Pancreas (tissue), 10 donors: Measurements from ENCODE around the gene PLEKHB1. TPM values are rescaled to one million over a fixed set of nuclear protein-coding genes. Genes with fewer than 3 reads are reported as not detected.
A peak's percentile ranks its signal among the peaks of the same experiment; 100 is the strongest.

Experiments
- ATAC-seq, 4 donors: fragments of 200-7000 bp; cut with Tn5 transposase; one replicate each; pipeline versions ENCODE4 v1.8.0 to v1.9.1; 2020; ENCODE audit warnings: mild to moderate bottlenecking in 4 of 4, moderate library complexity in 4 of 4
- DNase-seq, 6 donors: peaks; one replicate each; pipeline ENCODE4 v3.0.0-alpha.2; 2020
- FAIRE-seq: peaks from 2 replicates; lab custom pipeline; 2012; peaks lifted over from hg19 to GRCh38; lab: Jason Lieb, UNC
- H3K27ac ChIP-seq, 4 donors: fragments of 200-600 bp; sonication (generic); 1 replicate in 3 of 4; 2 replicates in 1 of 4; pipeline versions ENCODE4 v1.5.0 to v1.8.0; 2020
- H3K27me3 ChIP-seq, 4 donors: fragments of 200-600 bp; one replicate each; pipeline ENCODE4 v1.8.0; 2021
- H3K36me3 ChIP-seq, 3 donors: fragments of 200-600 bp; sonication (generic) in 1 of 3; one replicate each; pipeline versions ENCODE4 v1.5.0 to v1.8.0; 2020 to 2021
- H3K4me1 ChIP-seq, 3 donors: fragments of 200-600 bp; one replicate each; pipeline ENCODE4 v1.8.0; 2021
- H3K4me3 ChIP-seq, 4 donors: fragments of 200-600 bp; sonication (generic) in 2 of 4; one replicate each; pipeline versions ENCODE4 v1.5.0 to v1.8.0; 2020 to 2021
- H3K9me3 ChIP-seq, 4 donors: fragments of 200-600 bp; one replicate each; pipeline ENCODE4 v1.8.0; 2021
- CTCF ChIP-seq, 4 donors: fragments of 200-600 bp; sonication (generic) in 3 of 4; IDR thresholded peaks; one replicate each; pipeline versions ENCODE4 v1.5.0 to v1.8.0; 2021; ENCODE audit warnings: antibody characterized with exemption in 4 of 4
- WGBS, 2 donors: extraction: QIAGEN DNeasy Blood & Tissue Kit; methylation state at CpG; one replicate each; pipeline ENCODE4 v1.1.7; 2013; 5-methylcytosine and 5-hydroxymethylcytosine counted together
- intact Hi-C, 3 donors: fragments of 100-400 bp; cut with DNase I; formaldehyde crosslinking; loops; one replicate each; pipeline versions ENCODE4 v1.11.1 to v1.14.2; 2022
- polyA plus RNA-seq, 2 donors: library from polyadenylated mRNA; stranded (reverse); fragments of 200-250 nt; gene quantifications; one replicate each; pipeline ENCODE4 v1.2.3, GENCODE V29; 2013
- total RNA-seq, 6 donors: library from RNA; stranded (reverse); fragmentation: NEBNext Ultra II Directional in 4 of 6; extraction: Animal tissue kit (Norgen Biotek cat#: 25700) in 4 of 6; gene quantifications; one replicate each; pipeline versions ENCODE4 v1.2.1 to v1.2.4, GENCODE V29; 2021 to 2023
- donor health status: healthy with polysubstance abuse.
- donor health status: DM: no; HTN: no; CAD: no; lungs with moderate emphysema.
- donor health status: DM: no; HTN: no; CAD: no.
- donor health status: control.
- donor health status: control.
- donor health status: Bipolar disorder and iron deficiency.
- donor health status: DM: yes; HTN: yes; CAD: no.
- donor health status: DM: no; HTN: no; CAD: no.
- donor health status: DM: no; HTN: no; CAD: no.
- donor health status: DM: yes; HTN: yes; CAD: no.

The PLEKHB1 gene
- total and polyA plus RNA-seq, 8 donors, result 11.8 to 26.7 (median 17.0) TPM

- TF ChIP-seq CTCF (IDR thresholded peaks at IDR 0.05), result no peak
- peak; percentile 99 to 100 (median 99) for ATAC-seq
- Histone ChIP-seq H3K27me3 (no peaks in the 10 kb centered on the region), H3K4me1 (no peaks in the 10 kb centered on the region), H3K4me3 (peak overlapping the region in 2 of 4 donors; percentile 41 to 46), H3K36me3 (no peaks in the 10 kb centered on the region), H3K9me3 (no peaks in the 10 kb centered on the region), H3K27ac (peak overlapping the region in 3 of 4 donors; percentile 24 to 33 (median 26))
- intact Hi-C loops, result no loop called here
- FAIRE-seq, result no peak
- 4 to 5% methylated on average over 21 to 23 of the region's 23 CpGs for WGBS, 2 donors
- peak; percentile 91 to 97 (median 94) for DNase-seq
These were observed 1.2 kb downstream of the PLEKHB1 start for GRCh38 chr11:73647459-73648100.

- Histone ChIP-seq H3K27me3 (no peaks in the 10 kb centered on the region), H3K4me3 (peak overlapping the region in 2 of 4 donors; percentile 41 to 46), H3K9me3 (no peaks in the 10 kb centered on the region), H3K36me3 (no peaks in the 10 kb centered on the region), H3K4me1 (no peaks in the 10 kb centered on the region), H3K27ac (no peak overlapping the region)
- DNase-seq (no peak), ATAC-seq (no peak), FAIRE-seq (no peak)
- 86 to 90% methylated on average over 9 of the region's 9 CpGs for WGBS, 2 donors
- intact Hi-C loops, result no loop called here
- TF ChIP-seq CTCF (IDR thresholded peaks at IDR 0.05), result no peak
These were observed 1.7 kb downstream of the PLEKHB1 start for GRCh38 chr11:73648121-73648520.

DNA sequence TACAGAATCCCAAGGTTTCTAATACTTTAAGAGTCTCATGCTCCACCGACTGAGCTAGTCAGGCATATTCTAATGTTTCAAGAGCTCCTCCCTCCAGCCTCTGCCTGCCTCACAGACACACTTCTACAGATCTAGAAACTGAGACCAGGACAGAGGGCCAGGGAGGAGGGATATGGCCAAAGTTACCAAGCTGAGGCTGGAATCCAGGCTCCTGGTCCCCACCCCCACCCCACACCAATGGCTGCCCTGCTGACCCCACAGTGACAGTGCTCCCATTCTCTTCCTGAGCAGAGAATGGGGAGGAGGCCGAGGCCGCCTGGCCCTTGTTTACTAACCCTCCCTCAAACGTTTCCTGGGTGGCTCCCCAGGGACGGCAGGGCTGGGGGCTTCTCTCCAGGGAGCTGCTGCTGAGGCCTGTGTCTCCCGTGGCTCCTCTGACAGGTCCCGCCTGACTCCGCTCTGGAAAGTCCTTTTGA is 2.2 kb downstream of the PLEKHB1 start:
- H3K9me3 ChIP-seq, result no peaks in the 10 kb centered on the region
- H3K27me3 ChIP-seq, result no peaks in the 10 kb centered on the region
- H3K36me3 ChIP-seq, result no peaks in the 10 kb centered on the region
- no peak for TF ChIP-seq CTCF (IDR thresholded peaks at IDR 0.05)
- no peak overlapping the region for H3K27ac ChIP-seq
- no peak overlapping the region for H3K4me3 ChIP-seq
- no peaks in the 10 kb centered on the region for H3K4me1 ChIP-seq
- 71 to 74% methylated on average over 8 of the region's 8 CpGs for WGBS, 2 donors
- ATAC-seq (no peak), FAIRE-seq (no peak), DNase-seq (peak in 1 of 6 donors; percentile 47)
- intact Hi-C loops, result no loop called here

- DNase-seq (no peak), ATAC-seq (no peak), FAIRE-seq (no peak)
- 71 to 79% methylated on average over 9 of the region's 9 CpGs for WGBS, 2 donors
- Histone ChIP-seq H3K4me1 (no peaks in the 10 kb centered on the region), H3K9me3 (no peaks in the 10 kb centered on the region), H3K4me3 (no peak overlapping the region), H3K27me3 (no peaks in the 10 kb centered on the region), H3K36me3 (no peaks in the 10 kb centered on the region), H3K27ac (no peak overlapping the region)
- intact Hi-C loops, result no loop called here
- no peak for TF ChIP-seq CTCF (IDR thresholded peaks at IDR 0.05)
These were observed 2.8 kb downstream of the PLEKHB1 start for GRCh38 chr11:73649206-73649605.

GRCh38 chr11:73650400-73650799 is 4.0 kb downstream of the PLEKHB1 start:
- intact Hi-C loops, result loop anchor here in 1 of 3 donors (10.0 kb wide), 1 partner anchor 256 kb away; no protein-coding TSS in a partner anchor

More at GRCh38 chr11:73650400-73650799, 4.0 kb downstream of the PLEKHB1 start:
- no peaks in the 10 kb centered on the region for H3K27me3 ChIP-seq
- H3K9me3 ChIP-seq, result no peaks in the 10 kb centered on the region
- H3K27ac ChIP-seq, result no peak overlapping the region
- no peaks in the 10 kb centered on the region for H3K36me3 ChIP-seq
- ATAC-seq, result no peak
- WGBS, 2 donors, result 92 to 93% methylated on average over 14 of the region's 14 CpGs
- no peak for DNase-seq
- no peak overlapping the region for H3K4me3 ChIP-seq
- no peak for TF ChIP-seq CTCF (IDR thresholded peaks at IDR 0.05)
- FAIRE-seq, result no peak
- no peaks in the 10 kb centered on the region for H3K4me1 ChIP-seq
